Urinary bladder (tissue), 4 donors: ENCODE data around the gene PGPEP1. TPM values are rescaled to one million over a fixed set of nuclear protein-coding genes. Genes with fewer than 3 reads are reported as not detected.

Experiments used
- DNase-seq: peaks from one replicate; pipeline ENCODE4 v3.0.0-alpha.2; 2015; ENCODE audit errors: extremely low spot score
- H3K27ac ChIP-seq: one replicate; pipeline ENCODE4 v1.5.1; 2013; ENCODE audit warnings: low read depth, mild to moderate bottlenecking, moderate library complexity
- H3K36me3 ChIP-seq: one replicate; pipeline ENCODE4 v1.6.1; 2013; ENCODE audit warnings: mild to moderate bottlenecking, moderate library complexity; ENCODE audit not compliant: insufficient read depth
- H3K4me1 ChIP-seq: one replicate; pipeline ENCODE4 v1.6.1; 2013; ENCODE audit warnings: mild to moderate bottlenecking, moderate library complexity; ENCODE audit not compliant: insufficient read depth
- H3K4me3 ChIP-seq: one replicate; pipeline ENCODE4 v1.5.1; 2013; ENCODE audit warnings: low read depth, low read length
- WGBS: extraction: QIAGEN DNeasy Blood & Tissue Kit; methylation state at CpG from one replicate; pipeline ENCODE4 v1.1.7; 2013; 5-methylcytosine and 5-hydroxymethylcytosine counted together
- polyA plus RNA-seq: library from polyadenylated mRNA; stranded (reverse); fragments of 200-250 nt; gene quantifications from one replicate; pipeline ENCODE4 v1.2.3, GENCODE V29; 2013
- total RNA-seq: library from RNA; depleted of rRNA; stranded (reverse); fragments of >200 nt; gene quantifications from one replicate; pipeline ENCODE4 v1.2.3, GENCODE V29; 2014
- donor health status: healthy with polysubstance abuse.
- donor health status: healthy.

The PGPEP1 gene
- total and polyA plus RNA-seq, 2 donors = 13.9 to 19.0 TPM

DNA sequence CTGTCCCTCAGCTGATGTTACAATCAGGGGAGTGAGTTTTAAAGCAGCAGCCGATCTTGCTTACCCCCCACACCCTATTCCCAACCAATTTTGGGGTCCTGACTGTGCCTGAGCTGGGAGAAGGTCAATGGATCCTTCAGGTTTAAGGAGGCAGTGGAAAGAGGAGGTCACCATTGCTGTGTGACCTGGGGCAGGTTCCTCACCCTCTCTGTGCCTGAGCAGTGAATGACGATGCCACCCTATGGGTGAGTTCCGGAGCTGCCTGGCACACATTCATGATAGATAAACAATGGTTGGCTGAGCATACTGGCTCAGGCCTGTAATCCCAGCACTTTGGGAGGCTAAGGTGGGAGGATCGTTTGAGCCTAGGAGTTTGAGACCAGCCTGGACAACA is 38.7 kb upstream of the PGPEP1 start:
- 69% methylated on average over 4 of the region's 4 CpGs for WGBS
- no peaks in the 10 kb centered on the region for H3K4me1 ChIP-seq

DNA sequence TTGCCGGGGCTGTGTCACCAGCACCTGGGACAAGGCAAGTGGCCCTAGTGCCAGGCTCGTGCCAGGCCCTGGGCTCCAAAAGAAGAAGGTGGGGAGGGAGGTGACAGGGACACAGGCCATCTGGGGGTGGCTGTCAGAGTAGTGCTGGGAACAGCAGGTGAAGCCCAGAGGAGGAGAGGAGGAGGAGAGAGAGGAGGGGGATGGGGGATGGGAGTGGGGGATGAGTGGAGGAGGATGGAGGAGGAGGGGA is 36.3 kb upstream of the PGPEP1 start:
- H3K36me3 ChIP-seq = no peaks in the 10 kb centered on the region
- peak overlapping the region; percentile 95 for H3K27ac ChIP-seq
- WGBS = 7% methylated on average over 2 of the region's 2 CpGs
- H3K4me3 ChIP-seq = no peak overlapping the region
- no peaks in the 10 kb centered on the region for H3K4me1 ChIP-seq
- DNase-seq = no peak

More for the DNA sequence above, 38.7 kb upstream of the PGPEP1 start:
- Histone ChIP-seq H3K27ac (no peak overlapping the region), H3K36me3 (no peaks in the 10 kb centered on the region), H3K4me3 (no peak overlapping the region)
- no peak for DNase-seq

DNA sequence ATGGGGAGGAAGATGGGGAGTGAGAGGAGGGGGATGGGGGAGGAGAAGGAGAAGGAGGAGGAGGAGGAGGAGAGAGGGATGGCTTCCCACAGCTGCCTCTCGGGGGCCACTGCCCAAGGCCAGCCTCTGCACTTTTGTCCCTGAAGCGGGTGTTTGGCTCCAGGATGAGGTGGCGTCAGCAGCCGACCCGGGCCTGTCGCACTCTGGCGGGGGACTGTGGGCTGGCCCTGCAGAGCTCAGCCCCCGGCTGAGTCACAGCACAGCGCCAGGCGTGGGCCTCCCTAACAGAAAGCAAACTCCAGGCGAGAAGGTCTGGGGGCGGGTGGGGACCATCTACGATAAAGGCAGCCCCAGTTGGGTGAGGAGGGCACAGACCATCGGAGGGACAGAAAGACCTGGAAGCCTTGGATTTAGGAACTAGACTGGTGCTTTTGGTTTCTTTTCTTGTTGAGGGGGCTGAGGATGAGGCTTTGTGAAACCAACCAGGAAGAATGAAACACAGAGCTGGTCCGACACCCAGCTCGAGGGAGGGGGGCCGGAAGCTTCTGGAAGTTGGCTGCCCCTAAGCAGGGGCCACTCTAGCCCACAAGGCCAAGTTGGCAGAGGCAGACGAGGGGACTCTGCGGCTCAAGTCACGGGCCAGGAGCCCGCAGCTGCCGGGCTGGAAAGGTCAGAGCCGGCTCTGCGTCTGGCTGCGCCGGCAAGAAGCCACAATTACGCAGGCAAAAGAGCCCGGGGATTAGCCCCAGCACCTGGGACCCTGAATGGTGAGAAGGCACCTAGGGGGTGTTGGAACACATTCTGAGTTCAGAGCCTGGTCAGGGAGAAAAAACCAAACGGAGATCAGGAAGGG is 35.7 kb upstream of the PGPEP1 start:
- DNase-seq = no peak
- Histone ChIP-seq H3K4me3 (peak overlapping the region; percentile 20), H3K27ac (peak overlapping the region; percentile 95), H3K36me3 (peaks cover 2% of the 10 kb centered on the region), H3K4me1 (no peaks in the 10 kb centered on the region)
- under 1% methylated on average over 29 of the region's 29 CpGs for WGBS

DNA sequence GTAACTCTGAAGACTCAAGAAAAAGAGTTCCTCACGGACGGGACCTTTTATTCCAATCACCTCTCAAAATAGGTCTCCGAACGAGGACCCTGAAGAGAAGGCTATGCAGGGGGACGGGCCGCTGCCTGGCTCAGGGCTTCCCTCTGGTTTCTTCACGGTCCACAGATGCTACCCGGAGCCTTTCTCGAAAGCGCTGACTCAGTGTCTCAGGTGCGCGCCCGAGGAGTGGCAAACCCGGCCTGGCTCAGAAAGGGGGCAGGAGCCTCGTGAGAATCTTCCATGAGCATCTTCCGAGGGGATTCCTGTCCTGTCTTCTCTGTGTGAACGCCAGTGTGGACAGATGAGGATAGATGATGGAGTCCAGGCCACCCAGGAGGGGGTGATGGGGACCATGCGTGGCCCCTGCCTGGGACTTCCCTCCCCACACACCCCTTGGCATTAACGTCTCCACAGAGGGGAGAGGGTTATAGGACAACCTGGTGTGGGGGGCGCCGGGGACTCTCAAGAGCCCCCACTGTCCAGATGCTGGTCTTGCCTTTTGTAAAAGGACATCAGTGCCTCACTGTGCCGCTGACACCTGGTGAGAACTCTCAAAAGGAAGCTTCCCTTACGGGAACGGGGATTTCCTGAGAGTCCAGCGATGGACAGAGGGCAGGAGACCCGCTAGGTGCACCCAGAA is 34.0 kb upstream of the PGPEP1 start:
- 77% methylated on average over 26 of the region's 26 CpGs for WGBS

DNA sequence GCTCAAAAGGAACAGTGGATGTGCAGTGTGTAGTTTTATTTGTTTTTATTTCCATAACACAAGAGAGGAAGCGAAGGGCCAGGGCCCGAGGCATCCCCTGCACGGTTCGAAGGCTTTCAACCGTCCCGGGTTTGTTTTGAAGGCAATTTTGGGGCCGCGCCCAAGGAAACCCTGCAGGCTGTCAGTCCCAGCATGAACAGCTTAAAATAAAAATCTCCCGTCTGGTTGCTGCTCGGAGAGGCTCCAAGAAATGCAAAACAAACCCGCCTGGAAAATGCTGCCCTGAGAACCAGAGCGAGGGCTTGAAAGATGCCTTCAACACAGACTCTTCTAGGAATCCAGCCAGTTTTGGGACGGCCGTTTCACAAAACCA is 33.5 kb upstream of the PGPEP1 start:
- DNase-seq = no peak
- whole genome bisulfite sequencing = 45% methylated on average over 14 of the region's 14 CpGs
- Histone ChIP-seq H3K4me1 (no peaks in the 10 kb centered on the region), H3K27ac (no peak overlapping the region), H3K36me3 (peaks cover 2% of the 10 kb centered on the region), H3K4me3 (no peak overlapping the region)

More for the DNA sequence above, 34.0 kb upstream of the PGPEP1 start:
- H3K4me1 ChIP-seq = no peaks in the 10 kb centered on the region
- H3K36me3 ChIP-seq = peaks cover 2% of the 10 kb centered on the region
- H3K27ac ChIP-seq = no peak overlapping the region
- no peak for DNase-seq
- H3K4me3 ChIP-seq = no peak overlapping the region

DNA sequence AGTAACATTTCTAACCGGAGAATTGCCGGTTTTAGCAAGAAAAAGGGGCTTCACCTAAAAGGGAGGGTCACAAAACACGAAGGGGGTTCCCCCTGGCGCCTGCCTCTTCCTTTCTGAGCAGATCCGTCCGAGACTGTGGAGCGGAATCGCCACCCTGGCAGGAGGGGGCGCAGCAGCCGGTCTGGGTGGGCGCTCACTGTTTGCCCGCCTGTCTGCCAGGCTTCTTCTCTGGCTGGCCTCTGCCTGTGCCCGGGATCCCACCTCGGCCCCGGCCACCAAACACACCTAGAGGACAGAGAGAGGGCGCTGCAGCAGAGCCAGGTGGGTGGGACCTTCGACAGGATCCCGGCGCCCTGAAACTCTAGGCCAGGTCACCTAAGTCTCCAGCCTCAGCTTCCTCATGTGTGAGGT is 33.1 kb upstream of the PGPEP1 start:
- Histone ChIP-seq H3K27ac (no peak overlapping the region), H3K36me3 (peaks cover 2% of the 10 kb centered on the region), H3K4me3 (no peak overlapping the region), H3K4me1 (no peaks in the 10 kb centered on the region)
- DNase-seq = no peak
- 75% methylated on average over 19 of the region's 19 CpGs for WGBS

DNA sequence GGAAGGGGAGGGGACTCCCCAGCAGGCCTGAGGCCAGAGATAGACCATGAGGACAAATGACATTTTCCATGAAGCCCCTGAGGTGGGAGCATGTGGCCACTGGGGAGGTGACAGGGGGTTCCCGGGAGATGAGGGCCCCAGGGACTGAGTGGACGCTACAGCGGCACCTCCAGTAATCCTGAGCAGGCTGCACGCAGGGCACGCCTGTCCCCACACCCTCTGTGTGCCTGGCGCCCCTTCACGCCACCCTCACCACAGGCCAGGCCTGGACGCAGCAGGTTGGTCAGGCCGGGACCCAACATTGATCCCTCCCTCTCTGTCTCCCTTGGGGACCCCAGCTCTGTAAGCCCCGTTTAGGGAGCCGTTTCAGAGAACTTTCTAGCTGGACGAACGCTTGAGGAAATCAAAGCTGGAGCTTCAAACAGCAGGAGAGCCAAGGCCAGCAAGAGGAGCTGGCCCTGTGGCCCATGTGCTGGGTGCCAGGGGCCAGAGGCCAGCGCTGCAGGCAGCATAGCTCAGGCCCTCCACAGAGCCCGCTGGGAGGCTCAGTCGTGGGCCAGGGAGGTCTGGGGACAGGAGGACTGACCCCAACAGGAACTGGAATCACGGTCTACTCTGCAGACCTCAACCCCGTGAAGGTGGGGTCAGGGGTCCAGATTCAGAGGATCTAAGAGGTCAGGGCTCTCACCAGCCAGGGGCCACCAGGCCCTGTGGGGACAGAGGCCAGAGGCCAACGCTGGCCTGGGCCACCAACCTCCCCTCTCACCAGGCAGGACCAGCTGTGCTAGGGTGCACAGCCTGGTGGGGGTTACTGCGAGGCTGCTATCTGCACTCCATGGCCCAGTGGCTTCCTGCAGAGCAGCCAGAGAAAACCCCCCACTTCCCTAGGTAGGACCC is 32.1 kb upstream of the PGPEP1 start:
- no peak for DNase-seq
- Histone ChIP-seq H3K36me3 (peaks cover 2% of the 10 kb centered on the region), H3K4me3 (no peak overlapping the region), H3K4me1 (no peaks in the 10 kb centered on the region), H3K27ac (no peak overlapping the region)
- WGBS = 89% methylated on average over 20 of the region's 20 CpGs

DNA sequence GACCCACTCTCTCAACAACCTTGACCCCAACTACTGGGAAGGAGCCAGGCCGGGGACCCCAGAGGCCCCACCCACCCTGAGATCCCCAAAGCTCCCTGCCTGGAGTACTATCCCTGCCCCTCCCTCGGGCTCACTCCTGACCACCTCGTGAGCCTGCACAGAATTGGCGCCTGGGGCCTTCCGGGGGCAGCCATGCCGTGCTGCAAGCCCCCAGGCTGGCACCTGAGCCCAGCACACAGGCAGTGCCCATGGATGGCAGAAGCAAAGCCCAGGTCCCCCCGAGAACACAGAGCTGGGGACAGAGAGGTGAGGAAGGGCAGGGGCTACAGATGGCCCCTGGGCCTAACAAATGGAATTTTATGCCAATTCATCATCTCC is 31.5 kb upstream of the PGPEP1 start:
- DNase-seq = no peak
- Histone ChIP-seq H3K36me3 (peaks cover 2% of the 10 kb centered on the region), H3K4me3 (no peak overlapping the region), H3K4me1 (no peaks in the 10 kb centered on the region), H3K27ac (no peak overlapping the region)
- WGBS = 85% methylated on average over 7 of the region's 7 CpGs

DNA sequence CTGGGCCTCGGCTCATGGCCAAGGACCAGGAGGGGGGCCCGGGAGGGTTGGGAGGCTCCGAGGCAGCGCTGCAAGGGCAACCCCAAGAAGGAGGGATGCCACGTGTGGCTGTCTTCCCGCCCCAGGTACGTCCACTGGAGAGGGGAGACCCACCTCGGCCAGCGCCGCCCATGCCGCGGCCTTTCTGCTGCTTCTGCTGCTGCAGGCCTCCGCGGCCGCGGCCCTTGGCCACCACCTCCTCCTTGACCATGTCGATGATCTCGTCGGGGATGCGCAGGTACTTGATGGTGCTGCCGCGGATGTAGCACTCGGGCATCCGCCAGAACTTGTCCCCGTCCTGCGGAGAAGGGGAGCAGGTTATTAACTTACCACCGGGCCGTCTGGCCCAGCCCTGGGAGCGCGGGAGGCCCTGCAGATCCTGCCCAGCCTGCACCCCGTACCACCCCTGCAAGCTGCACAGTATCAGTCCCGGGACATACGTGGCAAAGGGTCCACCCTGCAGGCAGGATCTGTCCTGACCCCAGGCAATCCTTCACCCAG is 30.8 kb upstream of the PGPEP1 start:
- Histone ChIP-seq H3K36me3 (peaks cover 2% of the 10 kb centered on the region), H3K27ac (no peak overlapping the region), H3K4me1 (no peaks in the 10 kb centered on the region), H3K4me3 (no peak overlapping the region)
- WGBS = 92% methylated on average over 33 of the region's 33 CpGs
- no peak for DNase-seq

DNA sequence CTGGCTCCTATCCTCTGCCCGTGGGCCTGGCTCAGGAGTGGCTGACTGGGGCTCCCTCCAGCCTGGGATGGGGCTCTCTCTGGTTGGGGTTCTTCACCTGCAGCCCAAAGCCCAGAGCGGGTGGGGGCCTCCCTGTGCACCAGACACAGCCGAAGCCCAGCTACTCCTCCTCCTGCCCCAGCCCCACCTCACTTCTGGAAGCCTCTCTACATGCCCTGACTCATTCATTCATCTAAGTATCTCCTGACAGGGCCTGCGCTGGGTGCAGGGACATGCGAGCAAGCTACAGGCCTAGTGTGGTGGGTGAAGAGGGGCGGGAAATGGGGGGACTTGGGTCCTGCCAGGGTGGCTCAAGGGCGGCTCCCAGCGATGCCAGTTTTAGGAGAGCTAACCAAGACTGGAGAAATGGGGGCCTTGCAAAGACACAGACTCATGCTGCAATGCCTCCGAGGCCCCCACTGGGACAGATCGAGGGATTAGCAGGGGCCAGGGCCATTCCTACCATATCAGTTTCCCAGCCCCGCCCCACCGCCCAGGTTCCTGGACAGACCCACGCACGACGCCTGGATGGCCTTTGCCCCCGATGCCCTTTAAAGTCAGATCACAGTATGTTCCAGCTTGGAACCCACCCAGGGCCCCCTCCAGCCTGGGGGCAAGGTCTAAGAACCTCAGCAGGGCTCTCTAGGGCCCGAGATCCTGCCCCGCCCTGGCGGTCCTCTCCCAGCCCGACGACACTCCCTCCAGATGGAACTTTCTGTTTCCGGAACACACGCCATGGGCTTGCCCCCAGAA is 30.1 kb upstream of the PGPEP1 start:
- no peak for DNase-seq
- WGBS = 80% methylated on average over 23 of the region's 23 CpGs
- Histone ChIP-seq H3K36me3 (peaks cover 2% of the 10 kb centered on the region), H3K4me1 (no peaks in the 10 kb centered on the region), H3K27ac (no peak overlapping the region), H3K4me3 (no peak overlapping the region)

DNA sequence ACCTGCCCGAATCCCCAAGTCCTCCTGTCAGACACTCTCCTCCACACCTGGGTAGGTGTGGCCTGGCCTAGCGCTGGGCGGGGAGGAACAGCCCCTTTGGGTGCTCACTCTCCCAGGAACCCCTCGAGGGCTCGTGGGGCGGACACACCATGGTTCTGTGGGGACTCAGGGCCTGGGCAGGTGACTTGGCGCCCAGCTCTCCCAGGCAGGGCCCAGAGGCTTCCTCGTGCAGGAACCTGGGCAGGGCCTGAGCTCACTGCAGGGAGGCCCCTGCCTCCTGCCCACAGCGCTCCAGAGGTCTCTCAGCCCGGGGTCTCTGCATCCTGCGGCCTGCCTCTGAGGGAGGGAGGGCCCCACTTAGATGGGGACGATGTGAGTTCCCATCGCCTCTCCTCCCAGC is 29.4 kb upstream of the PGPEP1 start:
- H3K4me1 ChIP-seq = no peaks in the 10 kb centered on the region
- no peak overlapping the region for H3K4me3 ChIP-seq
- no peak overlapping the region for H3K27ac ChIP-seq
- 88% methylated on average over 13 of the region's 13 CpGs for WGBS
- DNase-seq = no peak
- H3K36me3 ChIP-seq = peaks cover 2% of the 10 kb centered on the region

DNA sequence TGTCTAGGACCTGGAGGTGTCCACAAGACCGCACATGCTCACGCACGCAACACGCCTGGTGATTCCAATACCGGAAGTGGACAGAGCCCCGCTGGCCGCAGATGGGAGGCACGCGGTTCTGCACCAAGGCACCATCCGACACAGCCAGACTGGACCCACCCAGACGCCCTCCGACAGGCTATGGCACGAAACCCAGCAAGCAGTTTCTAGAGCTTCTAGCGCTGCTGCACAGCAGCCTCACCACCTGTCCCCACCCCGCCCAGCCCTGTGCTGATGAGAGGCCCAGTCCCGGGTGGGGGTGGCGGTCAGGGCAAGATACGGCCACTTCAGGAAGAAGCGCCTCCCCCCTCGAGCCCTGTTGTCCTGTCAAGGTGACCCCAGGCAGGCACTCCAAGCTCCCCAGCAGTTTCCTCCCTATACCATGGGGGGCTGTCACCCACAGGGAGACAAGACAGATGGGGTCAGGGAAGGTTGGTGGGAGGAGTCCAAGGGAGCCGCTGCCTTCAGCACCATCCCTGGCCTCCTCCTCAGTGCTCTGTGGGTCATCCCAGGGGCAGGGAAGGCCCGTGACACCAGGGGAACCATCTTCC is 28.8 kb upstream of the PGPEP1 start:
- H3K27ac ChIP-seq = no peak overlapping the region
- WGBS = 93% methylated on average over 22 of the region's 22 CpGs
- no peak for DNase-seq
- H3K4me1 ChIP-seq = no peaks in the 10 kb centered on the region
- H3K36me3 ChIP-seq = peaks cover 2% of the 10 kb centered on the region
- H3K4me3 ChIP-seq = no peak overlapping the region
